Naive thymus-derived CD4-positive, alpha-beta T cell (primary cell): ENCODE data around the gene FXYD7. TPM values are rescaled to one million over a fixed set of nuclear protein-coding genes. Genes with fewer than 3 reads are reported as not detected.

Source experiments
- ATAC-seq: fragments of 150-1000 bp; cut with Tn5 transposase; 2 replicates; pipeline ENCODE4 v1.10.0; 2021; ENCODE audit warnings: mild to moderate bottlenecking, moderate library complexity
- CTCF ChIA-PET: fragments of 350-600 bp; sonication (Branson Sonifier 250); formaldehyde crosslinking; loops from one replicate; lab custom pipeline; 2021; ENCODE audit warnings: antibody characterized with exemption; lab: Charles Lee
- POLR2A ChIA-PET: fragments of 350-600 bp; sonication (Branson Sonifier 250); formaldehyde crosslinking; loops from one replicate; lab custom pipeline; 2021; ENCODE audit warnings: antibody characterized with exemption, inconsistent platforms; lab: Charles Lee
- DNase-seq, 9 donors: peaks; one replicate each; pipeline versions ENCODE4 v3.0.0 to v3.0.0-alpha.2; 2020 to 2022; ENCODE audit warnings: mixed read lengths in 1 of 9
- H3K27ac ChIP-seq: one replicate; pipeline ENCODE4 v1.7.0; 2013; ENCODE audit warnings: mild to moderate bottlenecking, low read depth, low read length, moderate library complexity
- H3K27me3 ChIP-seq, 2 donors: one replicate each; pipeline ENCODE4 v1.7.0; 2013; ENCODE audit warnings: low read length in 2 of 2, mild to moderate bottlenecking in 2 of 2, moderate library complexity in 2 of 2; ENCODE audit not compliant: control insufficient read depth in 2 of 2, insufficient read depth in 2 of 2
- H3K36me3 ChIP-seq, 3 experiments: 1 replicate in 2 of 3; 2 replicates in 1 of 3; pipeline ENCODE4 v1.7.0; 2013; ENCODE audit warnings: low read length in 3 of 3, mild to moderate bottlenecking in 3 of 3, moderate library complexity in 1 of 3; ENCODE audit not compliant: insufficient read depth in 3 of 3, control insufficient read depth in 2 of 3
- H3K4me1 ChIP-seq, 2 donors: one replicate each; pipeline ENCODE4 v1.7.0; 2013; ENCODE audit warnings: low read length in 2 of 2, mild to moderate bottlenecking in 2 of 2, moderate library complexity in 1 of 2; ENCODE audit not compliant: control insufficient read depth in 2 of 2, insufficient read depth in 2 of 2
- H3K4me3 ChIP-seq: 2 replicates; pipeline ENCODE4 v1.7.0; 2013; ENCODE audit warnings: mild to moderate bottlenecking, low read length
- H3K9me3 ChIP-seq, 3 experiments: 1 replicate in 2 of 3; 2 replicates in 1 of 3; pipeline ENCODE4 v1.7.0; 2013; ENCODE audit warnings: low read length in 3 of 3; ENCODE audit not compliant: control insufficient read depth in 2 of 3
- H3K27ac Mint-ChIP-seq, 9 donors: one replicate each; pipeline ENCODE4 v1.8.0; 2020 to 2022; ENCODE audit warnings: mixed read lengths in 9 of 9, mild to moderate bottlenecking in 8 of 9, moderate library complexity in 5 of 9, inconsistent platforms in 2 of 9
- H3K27me3 Mint-ChIP-seq, 5 donors: one replicate each; pipeline ENCODE4 v1.8.0; 2021 to 2022; ENCODE audit warnings: mixed read lengths in 5 of 5, mild to moderate bottlenecking in 1 of 5
- H3K36me3 Mint-ChIP-seq, 5 donors: one replicate each; pipeline ENCODE4 v1.8.0; 2020 to 2022; ENCODE audit warnings: mixed read lengths in 5 of 5, mild to moderate bottlenecking in 3 of 5, inconsistent platforms in 1 of 5
- H3K4me1 Mint-ChIP-seq, 7 donors: one replicate each; pipeline ENCODE4 v1.8.0; 2020 to 2022; ENCODE audit warnings: mixed read lengths in 7 of 7, mild to moderate bottlenecking in 3 of 7, inconsistent platforms in 1 of 7
- H3K4me3 Mint-ChIP-seq, 10 donors: one replicate each; pipeline ENCODE4 v1.8.0; 2020 to 2022; ENCODE audit warnings: mild to moderate bottlenecking in 10 of 10, mixed read lengths in 10 of 10, moderate library complexity in 6 of 10, inconsistent platforms in 2 of 10
- H3K9me3 Mint-ChIP-seq, 11 donors: one replicate each; pipeline ENCODE4 v1.8.0; 2020 to 2022; ENCODE audit warnings: mixed read lengths in 11 of 11, mild to moderate bottlenecking in 4 of 11, inconsistent platforms in 1 of 11, moderate library complexity in 1 of 11
- intact Hi-C, 2 donors: fragments of 100-400 bp; cut with micrococcal nuclease; formaldehyde crosslinking; loops; one replicate each; pipeline ENCODE4 v1.15.1; 2023
- polyA plus RNA-seq, 2 donors: library from polyadenylated mRNA; unstranded; fragments of 300-500 nt; fragmentation: Illumina TruSeq; gene quantifications; one replicate each; pipeline ENCODE4 v1.2.3, GENCODE V29; 2021
- total RNA-seq, 6 experiments: library from RNA in 5 of 6; stranded (reverse) in 5 of 6; gene quantifications; 1 replicate in 5 of 6; 2 replicates in 1 of 6; pipeline ENCODE4 v1.2.3 and lab custom pipeline; 2021 to 2026

Gene FXYD7
- total and polyA plus RNA-seq, 7 experiments from 2014 or later, result 1.8 to 13.2 (median 2.8) TPM

GRCh38 chr19:35108730-35109129 lies 34.3 kb upstream of the FXYD7 start:
- Mint-ChIP-seq H3K4me3 (no peak overlapping the region), H3K9me3 (peaks cover 0 to 2% (median 0%) of the 10 kb centered on the region in 11 donors), H3K4me1 (no peaks in the 10 kb centered on the region), H3K36me3 (no peaks in the 10 kb centered on the region), H3K27ac (no peak overlapping the region), H3K27me3 (peaks cover 0 to 14% (median 0%) of the 10 kb centered on the region in 5 donors)
- no peaks in the 10 kb centered on the region for H3K4me1 ChIP-seq
- no peak overlapping the region for H3K27ac ChIP-seq
- no peak overlapping the region for H3K4me3 ChIP-seq
- H3K27me3 ChIP-seq, result no peaks in the 10 kb centered on the region
- no peaks in the 10 kb centered on the region for H3K9me3 ChIP-seq
- CTCF ChIA-PET, result no interaction called here
- intact Hi-C loops, result no loop called here
- no peak for ATAC-seq
- DNase-seq, result no peak
- no peaks in the 10 kb centered on the region for H3K36me3 ChIP-seq
- POLR2A ChIA-PET, result no interaction called here

GRCh38 chr19:35109395-35110112 lies 33.5 kb upstream of the FXYD7 start:
- ChIA-PET POLR2A (interaction anchor here (0.6 kb wide), 1 partner anchor 18 kb away, joined by 3 read pairs; no protein-coding TSS in a partner anchor), CTCF (no interaction called here)
- Mint-ChIP-seq H3K4me1 (peaks cover 2 to 4% (median 3%) of the 10 kb centered on the region in 7 donors), H3K9me3 (peaks cover 0 to 2% (median 0%) of the 10 kb centered on the region in 11 donors), H3K27me3 (peaks cover 0 to 15% (median 0%) of the 10 kb centered on the region in 5 donors), H3K27ac (no peak overlapping the region), H3K36me3 (no peaks in the 10 kb centered on the region), H3K4me3 (no peak overlapping the region)
- ATAC-seq, result no peak
- Histone ChIP-seq H3K27ac (no peak overlapping the region), H3K4me3 (no peak overlapping the region), H3K4me1 (peaks cover 0 to 2% of the 10 kb centered on the region in 2 donors), H3K36me3 (no peaks in the 10 kb centered on the region), H3K27me3 (no peaks in the 10 kb centered on the region), H3K9me3 (no peaks in the 10 kb centered on the region)
- intact Hi-C loops, result no loop called here
- DNase-seq, result no peak

GRCh38 chr19:35110974-35111373 lies 32.1 kb upstream of the FXYD7 start:
- intact Hi-C loops, result no loop called here
- CTCF ChIA-PET, result interaction anchor here (0.6 to 0.7 kb wide), 2 partner anchors 30 to 184 kb away, joined by 3 read pairs; partner anchors contain the start of gene ZNF30

GRCh38 chr19:35112995-35113688 lies 29.9 kb upstream of the FXYD7 start:
- Histone ChIP-seq H3K4me3 (no peak overlapping the region), H3K27ac (no peak overlapping the region), H3K4me1 (peaks cover 0 to 7% of the 10 kb centered on the region in 2 donors), H3K27me3 (no peaks in the 10 kb centered on the region), H3K36me3 (no peaks in the 10 kb centered on the region), H3K9me3 (no peaks in the 10 kb centered on the region)
- no peak for DNase-seq
- H3K4me1 Mint-ChIP-seq, result peaks cover 5 to 8% (median 6%) of the 10 kb centered on the region in 7 donors
- H3K9me3 Mint-ChIP-seq, result no peaks in the 10 kb centered on the region
- intact Hi-C loops, result no loop called here
- no peaks in the 10 kb centered on the region for H3K36me3 Mint-ChIP-seq
- no peak overlapping the region for H3K4me3 Mint-ChIP-seq
- H3K27me3 Mint-ChIP-seq, result peaks cover 0 to 25% (median 0%) of the 10 kb centered on the region in 5 donors
- POLR2A ChIA-PET, result interaction anchor here (1.2 kb wide), 1 partner anchor 11 kb away, joined by 3 read pairs; no protein-coding TSS in a partner anchor
- no peak for ATAC-seq
- CTCF ChIA-PET, result interaction anchor here (0.7 kb wide), 1 partner anchor 29 kb away, joined by 3 read pairs; no protein-coding TSS in a partner anchor
- no peak overlapping the region for H3K27ac Mint-ChIP-seq

More at GRCh38 chr19:35110974-35111373, 32.1 kb upstream of the FXYD7 start:
- ATAC-seq, result no peak
- H3K27me3 ChIP-seq, result no peaks in the 10 kb centered on the region
- no peaks in the 10 kb centered on the region for H3K9me3 ChIP-seq
- H3K9me3 Mint-ChIP-seq, result peaks cover 0 to 2% (median 0%) of the 10 kb centered on the region in 11 donors
- H3K36me3 Mint-ChIP-seq, result no peaks in the 10 kb centered on the region
- H3K27ac ChIP-seq, result no peak overlapping the region
- POLR2A ChIA-PET, result no interaction called here
- peaks cover 5 to 8% (median 6%) of the 10 kb centered on the region in 7 donors for H3K4me1 Mint-ChIP-seq
- no peak overlapping the region for H3K4me3 ChIP-seq
- no peak for DNase-seq
- H3K4me3 Mint-ChIP-seq, result no peak overlapping the region
- peaks cover 0 to 7% of the 10 kb centered on the region in 2 donors for H3K4me1 ChIP-seq
- no peaks in the 10 kb centered on the region for H3K36me3 ChIP-seq
- H3K27me3 Mint-ChIP-seq, result peaks cover 0 to 20% (median 0%) of the 10 kb centered on the region in 5 donors
- no peak overlapping the region for H3K27ac Mint-ChIP-seq

- intact Hi-C loops, result loop anchor here (1.0 kb wide), 4 partner anchors 21 to 103 kb away; partner anchors contain the start of gene LGI4 (in 1 of the 2)
- DNase-seq (peak; percentile 46 to 77 (median 59)), ATAC-seq (peak; percentile 92)
- H3K36me3 ChIP-seq, result no peaks in the 10 kb centered on the region
- Mint-ChIP-seq H3K9me3 (no peaks in the 10 kb centered on the region), H3K4me3 (peak overlapping the region in 7 of 10 donors; percentile 2 to 49 (median 25)), H3K36me3 (no peaks in the 10 kb centered on the region), H3K4me1 (peaks cover 5 to 8% (median 6%) of the 10 kb centered on the region in 7 donors), H3K27ac (peak overlapping the region in 1 of 9 donors; percentile 50), H3K27me3 (peaks cover 0 to 20% (median 0%) of the 10 kb centered on the region in 5 donors)
- H3K9me3 ChIP-seq, result no peaks in the 10 kb centered on the region
- POLR2A ChIA-PET, result interaction anchor here (1.4 kb wide), 1 partner anchor 10 kb away, joined by 5 read pairs; no protein-coding TSS in a partner anchor
- no peak overlapping the region for H3K4me3 ChIP-seq
- no peaks in the 10 kb centered on the region for H3K27me3 ChIP-seq
- peaks cover 0 to 7% of the 10 kb centered on the region in 2 donors for H3K4me1 ChIP-seq
- no peak overlapping the region for H3K27ac ChIP-seq
- CTCF ChIA-PET, result interaction anchor here (0.6 to 1.2 kb wide), 8 partner anchors 9 to 127 kb away, joined by 3 to 4 read pairs (median 3); no protein-coding TSS in a partner anchor
Measured at GRCh38 chr19:35114353-35115176, 28.5 kb upstream of the FXYD7 start.
